T-helper 1 cell treated with Interleukin-12 subunit alpha and Interleukin-12 subunit beta and Interleukin-4 antibody, amounts not matched to agents 30 ng/mL and 1 ng/mL, for 36 hours (primary cell): ENCODE measurements around the gene IDH3B. TPM values are rescaled to one million over a fixed set of nuclear protein-coding genes. Genes with fewer than 3 reads are reported as not detected.
"Not testable (repeated sequence)": the region's sequence is repeated elsewhere in the genome, so short reads cannot be mapped to it uniquely, and the experiment has no call there.

ENCODE experiments used
- intact Hi-C: fragments of 100-400 bp; cut with micrococcal nuclease; formaldehyde crosslinking; loops from one replicate; pipeline ENCODE4 v1.15.1; 2024
- total RNA-seq: library from RNA; stranded (reverse); gene quantifications from 2 replicates; pipeline ENCODE4 v1.2.3, GENCODE V29; 2022

The IDH3B gene
- total RNA-seq, 1 donor from 2014 or later: 109 TPM

GRCh38 chr20:2695206-2695983, 31.4 kb upstream of the IDH3B start:
- intact Hi-C loops: loop anchor here (1.0 kb wide), 1 partner anchor 11 kb away; no protein-coding TSS in a partner anchor

GRCh38 chr20:2694519-2694918, 30.5 kb upstream of the IDH3B start:
- intact Hi-C loops: no loop called here

- intact Hi-C loops: no loop called here
Observed at GRCh38 chr20:2694008-2694471, 30.0 kb upstream of the IDH3B start.

- intact Hi-C loops: loop anchor here (1.0 kb wide), 1 partner anchor 50 kb away; no protein-coding TSS in a partner anchor
Observed at GRCh38 chr20:2693286-2694007, 29.4 kb upstream of the IDH3B start.

- intact Hi-C loops: loop anchor here (1.0 kb wide), 1 partner anchor 50 kb away; no protein-coding TSS in a partner anchor
Observed at GRCh38 chr20:2692886-2693285, 28.9 kb upstream of the IDH3B start.

- intact Hi-C loops: no loop called here
Observed at GRCh38 chr20:2692036-2692885, 28.2 kb upstream of the IDH3B start, which contains the start of gene EBF4. Gene EBF4 (plus strand): TSS chr20:2692780. CDS start chr20:2693646, 866 bp downstream.

DNA sequence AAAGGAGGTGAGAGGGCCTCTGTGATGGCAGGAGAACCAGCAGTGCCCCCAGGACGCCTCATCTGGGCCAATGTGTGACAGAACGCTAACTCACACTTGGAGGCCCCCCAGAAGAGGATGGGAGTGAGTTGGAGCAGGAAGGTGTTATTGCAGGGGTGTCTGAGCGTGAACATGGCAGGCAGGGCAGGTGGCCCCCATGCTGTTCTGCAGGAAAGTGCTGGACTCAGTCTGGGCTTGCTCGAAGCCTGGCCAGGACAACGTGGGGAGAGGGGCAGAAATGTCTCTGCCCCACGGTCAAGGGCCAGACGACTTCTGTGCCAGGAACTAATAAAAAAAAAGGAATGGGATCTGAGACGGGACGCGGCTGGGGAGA, 27.6 kb upstream of the IDH3B start:
- intact Hi-C loops: no loop called here

DNA sequence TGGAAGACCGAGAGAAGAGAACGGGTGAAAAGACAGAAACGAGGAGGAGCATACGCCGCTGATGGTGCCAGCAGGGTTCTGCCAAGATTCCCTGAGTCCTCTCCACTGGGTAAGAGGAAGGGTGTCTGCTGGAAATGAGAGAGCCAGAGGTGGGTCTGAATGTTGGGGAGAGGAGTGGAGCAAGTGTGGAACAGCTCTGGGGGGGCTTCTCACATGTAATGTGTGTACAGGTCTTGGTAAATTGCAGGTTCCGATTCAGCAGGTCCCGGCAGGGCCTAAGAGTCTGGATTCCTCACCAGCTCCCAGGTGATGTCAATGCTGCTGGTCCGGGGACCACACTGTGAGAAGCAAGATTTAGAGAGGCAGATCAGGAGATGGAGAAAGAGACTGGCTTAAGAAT, 27.1 kb upstream of the IDH3B start:
- intact Hi-C loops: no loop called here

DNA sequence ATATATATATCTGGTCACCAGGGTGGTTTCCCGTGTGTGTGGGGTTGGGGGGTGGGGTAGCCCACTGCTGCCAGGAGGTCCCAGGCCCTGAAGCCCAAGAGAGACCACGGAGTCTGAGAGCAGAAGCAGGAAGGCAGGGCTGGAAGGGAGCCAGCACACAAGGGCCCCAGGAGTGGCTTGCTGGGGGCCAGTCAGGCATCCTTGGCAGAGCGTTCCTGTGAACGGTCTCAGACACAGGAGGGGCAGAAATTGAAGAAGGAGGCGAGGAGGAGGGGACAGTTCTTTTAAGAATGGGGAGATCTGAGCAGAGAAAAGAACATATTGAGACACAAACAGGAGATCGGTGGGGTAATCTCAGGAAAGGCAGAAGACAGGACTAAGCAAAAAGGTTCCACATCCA, 26.7 kb upstream of the IDH3B start:
- intact Hi-C loops: no loop called here

DNA sequence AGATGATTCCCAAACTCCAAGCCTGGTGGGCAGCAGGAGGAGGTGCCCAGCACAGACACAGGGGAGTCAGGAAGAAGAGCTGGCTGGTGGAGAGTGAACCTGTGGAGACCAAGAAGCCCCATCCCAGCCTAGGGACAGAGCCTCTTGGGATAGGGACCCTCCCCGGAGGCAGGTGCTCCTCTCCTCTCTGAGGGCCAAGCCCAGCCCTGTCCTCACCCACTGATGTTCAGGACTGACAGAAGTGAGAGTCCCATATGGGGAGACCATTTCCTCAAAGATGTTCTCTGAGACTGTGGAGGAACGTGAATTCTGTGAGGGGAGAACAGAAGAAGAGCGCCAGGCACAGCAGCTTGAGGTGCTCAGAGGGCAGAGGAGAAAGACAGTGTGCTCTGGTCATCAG, 26.2 kb upstream of the IDH3B start:
- intact Hi-C loops: no loop called here

DNA sequence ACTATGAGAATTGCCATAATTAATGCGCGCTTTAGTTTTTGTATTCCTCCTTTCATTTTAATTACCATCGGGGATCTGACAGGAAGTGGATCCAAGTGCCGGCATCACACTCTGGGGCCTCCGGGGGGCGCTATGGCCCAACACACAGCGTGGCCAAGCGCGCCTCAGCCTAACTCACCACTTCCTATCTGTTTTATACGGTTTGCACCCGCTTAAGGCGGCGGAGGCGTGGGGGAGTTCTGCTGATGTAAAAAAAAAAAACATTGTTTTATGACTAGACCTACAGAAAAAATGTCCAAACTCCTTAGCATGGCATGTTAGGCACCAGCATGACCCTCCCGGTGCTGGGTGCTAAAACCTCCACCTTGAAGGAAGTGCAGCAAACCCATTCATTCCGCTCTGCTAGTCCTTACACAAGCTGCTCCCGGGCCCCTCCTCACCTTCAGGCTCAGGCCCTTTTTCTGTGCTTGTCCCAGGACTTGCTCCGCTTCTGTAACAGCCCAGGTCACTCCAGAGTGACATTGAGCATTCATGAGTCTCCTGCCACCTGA, 24.1 kb upstream of the IDH3B start:
- intact Hi-C loops: loop anchor here (1.0 to 5.0 kb wide), 9 partner anchors 24 to 357 kb away; partner anchors contain the start of genes IDH3B and PTPRA

GRCh38 chr20:2687514-2687913, 23.5 kb upstream of the IDH3B start:
- intact Hi-C loops: loop anchor here (5.0 kb wide), 1 partner anchor 295 kb away; no protein-coding TSS in a partner anchor

GRCh38 chr20:2684817-2685216, 20.8 kb upstream of the IDH3B start:
- intact Hi-C loops: loop anchor here (5.0 kb wide), 1 partner anchor 297 kb away; no protein-coding TSS in a partner anchor

GRCh38 chr20:2682040-2682439, 18.0 kb upstream of the IDH3B start:
- intact Hi-C loops: not testable (repeated sequence)

DNA sequence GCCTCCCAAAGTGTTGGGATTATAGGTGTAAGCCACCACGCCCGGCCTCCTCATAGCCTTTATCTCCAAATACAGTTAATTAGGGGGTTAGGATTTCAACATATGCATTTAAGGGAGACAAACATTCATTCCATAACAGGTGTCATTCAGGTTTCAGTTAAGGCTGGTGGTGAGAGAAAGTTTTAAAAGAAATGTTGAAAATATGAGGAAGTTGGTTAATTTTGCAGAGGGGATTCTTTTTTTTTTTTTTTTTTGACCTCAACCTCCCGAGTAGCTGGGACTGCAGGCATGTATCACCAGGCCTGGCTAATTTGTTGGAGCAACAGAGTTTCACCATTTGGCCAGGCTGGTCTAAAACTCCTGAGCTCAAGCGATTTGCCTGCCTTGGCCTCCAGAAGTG, 16.0 kb upstream of the IDH3B start:
- intact Hi-C loops: no loop called here

DNA sequence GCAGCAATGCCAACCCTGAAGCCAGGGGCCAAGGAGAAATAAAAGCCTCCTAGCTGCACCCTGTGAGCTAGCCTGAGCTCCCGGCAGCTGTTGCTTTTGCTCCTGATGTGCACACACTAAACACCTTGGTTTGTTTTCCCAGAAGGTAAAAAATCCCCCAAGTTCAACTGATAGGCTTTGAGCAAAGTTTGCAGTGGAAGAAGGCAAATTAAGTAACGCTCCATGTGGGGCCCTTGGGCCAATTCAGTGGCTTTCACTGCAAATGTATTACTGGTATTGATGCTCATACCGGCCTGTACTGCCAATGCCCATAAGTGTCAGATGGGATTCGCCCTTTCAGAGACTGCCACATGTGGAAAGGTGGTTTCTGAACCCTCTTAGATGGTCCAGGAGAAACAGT, 9.4 kb upstream of the IDH3B start:
- intact Hi-C loops: no loop called here

- intact Hi-C loops: no loop called here
Observed at GRCh38 chr20:2672446-2672845, 8.4 kb upstream of the IDH3B start.

GRCh38 chr20:2671977-2672376, 8.0 kb upstream of the IDH3B start:
- intact Hi-C loops: no loop called here

- intact Hi-C loops: no loop called here
Observed at GRCh38 chr20:2663364-2663886, 591 bp downstream of the IDH3B start.

GRCh38 chr20:2659547-2659946, 4.5 kb downstream of the IDH3B start:
- intact Hi-C loops: no loop called here
